Gastroesophageal sphincter (tissue), 4 donors: ENCODE results near the gene INO80. TPM values are rescaled to one million over a fixed set of nuclear protein-coding genes. Genes with fewer than 3 reads are reported as not detected.
A peak's percentile ranks its signal among the peaks of the same experiment; 100 is the strongest.

Source experiments
- ATAC-seq: fragments of 150-250 bp; one replicate; pipeline ENCODE4 v1.9.1; 2016; ENCODE audit warnings: mild to moderate bottlenecking, moderate library complexity
- H3K27ac ChIP-seq, 4 donors: fragments of 200-600 bp; sonication (generic) in 3 of 4; 1 replicate in 3 of 4; 2 replicates in 1 of 4; pipeline ENCODE4 v1.5.1; 2016 to 2019
- H3K27me3 ChIP-seq: fragments of 200-600 bp; sonication (generic); one replicate; pipeline ENCODE4 v1.5.1; 2019
- H3K36me3 ChIP-seq, 2 donors: fragments of 200-600 bp; sonication (generic); one replicate each; pipeline ENCODE4 v1.5.1; 2019; ENCODE audit warnings: control low read depth in 1 of 2
- H3K4me1 ChIP-seq, 3 donors: fragments of 200-600 bp; sonication (generic); 1 replicate in 2 of 3; 2 replicates in 1 of 3; pipeline ENCODE4 v1.5.1; 2016 to 2019; ENCODE audit warnings: control low read depth in 2 of 3
- H3K4me3 ChIP-seq, 2 donors: fragments of 200-600 bp; sonication (generic); one replicate each; pipeline ENCODE4 v1.5.1; 2019; ENCODE audit warnings: mild to moderate bottlenecking in 1 of 2, moderate library complexity in 1 of 2
- H3K9me3 ChIP-seq, 3 donors: fragments of 200-600 bp; sonication (generic); one replicate each; pipeline ENCODE4 v1.5.1; 2017 to 2019; ENCODE audit warnings: control low read depth in 2 of 3
- EP300 ChIP-seq: sonication (generic); formaldehyde crosslinking; IDR thresholded peaks from one replicate; pipeline ENCODE4 v1.6.1; 2017; ENCODE audit warnings: antibody characterized with exemption, mild to moderate bottlenecking
- POLR2A ChIP-seq, 2 donors: fragments of 450-650 bp; IDR thresholded peaks; one replicate each; pipeline ENCODE4 v1.6.1; 2017; ENCODE audit warnings: antibody characterized with exemption in 2 of 2, mild to moderate bottlenecking in 2 of 2, moderate library complexity in 1 of 2
- POLR2AphosphoS5 ChIP-seq: sonication (generic); formaldehyde crosslinking; IDR thresholded peaks from one replicate; pipeline ENCODE4 v1.6.1; 2017; ENCODE audit warnings: antibody characterized with exemption
- WGBS, 2 donors: methylation state at CpG; one replicate each; pipeline ENCODE4 v1.1.5; 2018; ENCODE audit warnings: low coverage in 1 of 2; 5-methylcytosine and 5-hydroxymethylcytosine counted together
- total RNA-seq, 4 donors: library from RNA; depleted of rRNA; stranded (reverse); fragments of >200 nt; gene quantifications; one replicate each; pipeline ENCODE4 v1.1.0, GENCODE V29; 2016
- TF ChIP-seq, protein P1 (sequence below), 4 experiments: fragments of 200-600 bp in 2 of 4; fragments of 450-650 bp in 2 of 4; sonication (generic) in 1 of 4; IDR thresholded peaks; one replicate each; pipeline ENCODE4 v1.5.1; 2017 to 2019; ENCODE audit warnings: antibody characterized with exemption in 4 of 4, mild to moderate bottlenecking in 2 of 4, moderate library complexity in 2 of 4

The INO80 gene
- total RNA-seq, 4 donors from 2014 or later: 18.0 to 61.3 (median 32.2) TPM

DNA sequence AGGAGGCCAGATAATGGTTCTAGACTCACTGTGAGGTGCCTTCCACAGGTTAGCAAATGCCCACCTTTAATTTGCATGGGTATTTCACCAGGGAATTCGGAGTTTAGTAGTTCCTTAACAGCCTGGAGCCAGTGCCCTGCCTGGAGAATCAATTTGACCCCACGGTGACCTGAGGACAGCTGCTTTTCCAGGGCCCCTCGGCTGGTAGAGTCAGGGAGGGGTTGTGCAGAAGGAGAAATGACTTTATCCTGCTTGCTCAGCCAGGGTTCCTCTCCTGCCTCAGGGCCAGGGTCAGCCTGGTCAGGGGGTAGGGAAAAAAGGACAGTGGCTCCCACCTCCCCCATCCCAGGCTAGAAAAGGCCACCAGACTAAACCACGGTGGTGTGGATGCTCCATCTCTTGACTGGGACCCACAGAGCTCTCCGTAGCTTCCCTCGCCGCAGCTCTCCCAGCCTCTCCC is 175.0 kb downstream of the INO80 start:
- Histone ChIP-seq H3K9me3 (no peaks in the 10 kb centered on the region), H3K4me3 (peak overlapping the region; percentile 33 to 70), H3K27me3 (peaks cover 4% of the 10 kb centered on the region), H3K4me1 (peaks cover 0 to 36% (median 13%) of the 10 kb centered on the region in 3 donors), H3K36me3 (no peaks in the 10 kb centered on the region), H3K27ac (peak overlapping the region in 3 of 4 donors; percentile 86 to 92 (median 89))
- ATAC-seq: no peak
- whole genome bisulfite sequencing, 2 donors: 40 to 60% methylated on average over 1 to 3 of the region's 7 CpGs
- no peak for TF ChIP-seq EP300
- TF ChIP-seq, protein P1, sequence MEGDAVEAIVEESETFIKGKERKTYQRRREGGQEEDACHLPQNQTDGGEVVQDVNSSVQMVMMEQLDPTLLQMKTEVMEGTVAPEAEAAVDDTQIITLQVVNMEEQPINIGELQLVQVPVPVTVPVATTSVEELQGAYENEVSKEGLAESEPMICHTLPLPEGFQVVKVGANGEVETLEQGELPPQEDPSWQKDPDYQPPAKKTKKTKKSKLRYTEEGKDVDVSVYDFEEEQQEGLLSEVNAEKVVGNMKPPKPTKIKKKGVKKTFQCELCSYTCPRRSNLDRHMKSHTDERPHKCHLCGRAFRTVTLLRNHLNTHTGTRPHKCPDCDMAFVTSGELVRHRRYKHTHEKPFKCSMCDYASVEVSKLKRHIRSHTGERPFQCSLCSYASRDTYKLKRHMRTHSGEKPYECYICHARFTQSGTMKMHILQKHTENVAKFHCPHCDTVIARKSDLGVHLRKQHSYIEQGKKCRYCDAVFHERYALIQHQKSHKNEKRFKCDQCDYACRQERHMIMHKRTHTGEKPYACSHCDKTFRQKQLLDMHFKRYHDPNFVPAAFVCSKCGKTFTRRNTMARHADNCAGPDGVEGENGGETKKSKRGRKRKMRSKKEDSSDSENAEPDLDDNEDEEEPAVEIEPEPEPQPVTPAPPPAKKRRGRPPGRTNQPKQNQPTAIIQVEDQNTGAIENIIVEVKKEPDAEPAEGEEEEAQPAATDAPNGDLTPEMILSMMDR (IDR thresholded peaks at IDR 0.05): no peak

DNA sequence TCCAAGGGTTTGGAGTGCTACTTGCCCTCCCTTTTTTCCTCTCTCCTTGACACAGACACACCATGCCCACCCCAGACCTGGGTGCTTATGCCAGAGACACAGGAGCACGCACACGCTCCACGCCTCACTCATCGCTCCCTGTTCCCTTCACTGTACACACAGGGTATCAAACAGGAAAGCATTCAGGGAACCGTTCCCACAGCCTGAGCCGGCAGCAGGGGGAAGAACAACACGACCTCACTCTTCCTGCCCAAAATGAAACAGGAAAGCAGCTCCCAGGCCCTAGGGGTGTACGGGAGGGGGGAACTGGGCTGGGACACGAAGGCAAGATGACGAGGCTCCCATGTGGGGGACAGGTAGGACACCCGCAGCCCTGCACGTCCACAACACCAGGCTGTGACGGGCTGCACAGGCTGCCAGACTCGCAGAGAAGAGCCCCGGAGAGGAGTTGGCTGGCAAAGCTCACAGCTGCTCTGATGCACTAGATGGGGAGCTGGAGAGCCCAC is 175.7 kb downstream of the INO80 start:
- Histone ChIP-seq H3K4me1 (peaks cover 0 to 36% (median 13%) of the 10 kb centered on the region in 3 donors), H3K27me3 (peaks cover 9% of the 10 kb centered on the region), H3K36me3 (no peaks in the 10 kb centered on the region), H3K4me3 (peak overlapping the region in 1 of 2 donors; percentile 70), H3K27ac (peak overlapping the region in 3 of 4 donors; percentile 86 to 92 (median 89)), H3K9me3 (no peaks in the 10 kb centered on the region)
- no peak for ATAC-seq
- TF ChIP-seq POLR2AphosphoS5: no peak
- TF ChIP-seq, protein P1 (IDR thresholded peaks at IDR 0.05): no peak
- no peak for TF ChIP-seq EP300
- no peak for TF ChIP-seq POLR2A (IDR thresholded peaks at IDR 0.05)
- 57% methylated on average over 3 of the region's 15 CpGs; no CpG with 5 or more reads in 1 of the 2 donors for WGBS, 2 donors

DNA sequence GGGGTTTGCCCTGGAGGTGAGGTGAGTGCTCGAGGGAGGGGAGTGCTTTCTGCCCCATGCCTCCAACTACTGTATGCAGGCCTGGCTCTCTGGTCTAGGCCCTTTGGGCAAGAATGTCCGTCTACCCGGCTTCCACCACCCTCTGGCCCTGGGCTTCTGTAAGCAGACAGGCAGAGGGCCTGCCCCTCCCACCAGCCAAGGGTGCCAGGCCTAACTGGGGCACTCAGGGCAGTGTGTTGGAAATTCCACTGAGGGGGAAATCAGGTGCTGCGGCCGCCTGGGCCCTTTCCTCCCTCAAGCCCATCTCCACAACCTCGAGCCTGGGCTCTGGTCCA is 177.6 kb downstream of the INO80 start:
- H3K9me3 ChIP-seq: no peaks in the 10 kb centered on the region
- TF ChIP-seq POLR2AphosphoS5: no peak
- no peak for TF ChIP-seq EP300
- TF ChIP-seq, protein P1 (IDR thresholded peaks at IDR 0.05): no peak
- TF ChIP-seq POLR2A (IDR thresholded peaks at IDR 0.05): no peak
- H3K27ac ChIP-seq: peak overlapping the region in 1 of 4 donors; percentile 15
- WGBS, 2 donors: 95 to 100% methylated on average over 1 to 3 of the region's 6 CpGs
- ATAC-seq: no peak
- peaks cover 0 to 7% of the 10 kb centered on the region in 2 donors for H3K36me3 ChIP-seq
- H3K4me1 ChIP-seq: peaks cover 0 to 36% (median 13%) of the 10 kb centered on the region in 3 donors
- no peak overlapping the region for H3K4me3 ChIP-seq
- peaks cover 28% of the 10 kb centered on the region for H3K27me3 ChIP-seq

DNA sequence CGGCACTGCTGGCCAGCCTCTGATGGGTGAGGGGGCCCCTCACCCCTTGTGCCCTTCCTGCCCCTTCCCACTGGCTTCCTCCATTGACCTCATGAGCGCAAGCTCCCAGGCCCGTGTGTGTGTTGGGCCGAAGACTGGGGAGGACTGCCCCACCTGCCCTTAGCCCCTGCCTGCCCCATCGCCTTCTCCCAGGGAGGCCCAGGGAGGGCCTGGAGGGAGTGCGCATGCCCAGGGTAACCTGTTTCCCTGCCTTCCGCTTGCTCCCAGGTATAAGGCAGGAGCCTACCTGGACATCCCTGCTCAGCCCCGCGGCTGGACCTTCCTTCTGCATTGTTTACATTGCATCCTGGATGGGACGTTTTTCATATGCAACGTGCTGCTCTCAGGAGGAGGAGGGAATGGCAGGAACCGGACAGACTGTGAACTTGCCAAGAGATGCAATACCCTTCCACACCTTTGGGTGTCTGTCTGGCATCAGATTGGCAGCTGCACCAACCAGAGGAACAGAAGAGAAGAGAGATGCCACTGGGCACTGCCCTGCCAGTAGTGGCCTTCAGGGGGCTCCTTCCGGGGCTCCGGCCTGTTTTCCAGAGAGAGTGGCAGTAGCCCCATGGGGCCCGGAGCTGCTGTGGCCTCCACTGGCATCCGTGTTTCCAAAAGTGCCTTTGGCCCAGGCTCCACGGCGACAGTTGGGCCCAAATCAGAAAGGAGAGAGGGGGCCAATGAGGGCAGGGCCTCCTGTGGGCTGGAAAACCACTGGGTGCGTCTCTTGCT is 178.1 kb downstream of the INO80 start:
- Histone ChIP-seq H3K4me1 (peaks cover 0 to 33% (median 12%) of the 10 kb centered on the region in 3 donors), H3K27ac (peak overlapping the region in 1 of 4 donors; percentile 32), H3K27me3 (peaks cover 33% of the 10 kb centered on the region), H3K4me3 (no peak overlapping the region), H3K36me3 (peaks cover 0 to 7% of the 10 kb centered on the region in 2 donors), H3K9me3 (no peaks in the 10 kb centered on the region)
- 26% methylated on average over 3 of the region's 19 CpGs; no CpG with 5 or more reads in 1 of the 2 donors for WGBS, 2 donors
- TF ChIP-seq, protein P1 (IDR thresholded peaks at IDR 0.05): peak in 2 of 4 experiments; percentile 15 to 17
- TF ChIP-seq POLR2AphosphoS5: no peak
- ATAC-seq: no peak
